Liver (tissue), 9 donors: ENCODE measurements around the gene ABCD3. TPM values are rescaled to one million over a fixed set of nuclear protein-coding genes. Genes with fewer than 3 reads are reported as not detected.

Experiments used
- DNase-seq: peaks from one replicate; pipeline ENCODE4 v3.0.0-alpha.2; 2017; ENCODE audit warnings: low spot score
- H3K27ac ChIP-seq, 2 donors: one replicate each; pipeline ENCODE4 v1.7.0; 2013; ENCODE audit warnings: inconsistent platforms in 2 of 2, low read length in 2 of 2, control low read depth in 1 of 2, low read depth in 1 of 2, mild to moderate bottlenecking in 1 of 2
- H3K27me3 ChIP-seq, 4 donors: one replicate each; pipeline versions ENCODE4 v1.6.1 to v1.7.0; 2013; ENCODE audit warnings: low read length in 3 of 4, inconsistent platforms in 1 of 4, mild to moderate bottlenecking in 1 of 4, moderate library complexity in 1 of 4; ENCODE audit not compliant: control insufficient read depth in 4 of 4, insufficient read depth in 4 of 4
- H3K36me3 ChIP-seq, 4 donors: one replicate each; pipeline versions ENCODE4 v1.6.1 to v1.7.0; 2013; ENCODE audit warnings: low read length in 3 of 4, mild to moderate bottlenecking in 3 of 4, low read depth in 1 of 4, moderate library complexity in 1 of 4; ENCODE audit not compliant: control insufficient read depth in 4 of 4, insufficient read depth in 3 of 4
- H3K4me1 ChIP-seq, 4 donors: one replicate each; pipeline versions ENCODE4 v1.6.1 to v1.7.0; 2013; ENCODE audit warnings: low read length in 3 of 4, mild to moderate bottlenecking in 3 of 4, moderate library complexity in 1 of 4; ENCODE audit not compliant: control insufficient read depth in 4 of 4, insufficient read depth in 4 of 4
- H3K4me3 ChIP-seq, 3 donors: one replicate each; pipeline versions ENCODE4 v1.6.1 to v1.7.0; 2013; ENCODE audit warnings: low read length in 3 of 3, control low read depth in 1 of 3, low read depth in 1 of 3, mild to moderate bottlenecking in 1 of 3
- H3K9ac ChIP-seq, 2 donors: one replicate each; pipeline ENCODE4 v1.7.0; 2013; ENCODE audit warnings: low read length in 2 of 2, mild to moderate bottlenecking in 2 of 2, moderate library complexity in 2 of 2, control low read depth in 1 of 2, low read depth in 1 of 2
- H3K9me3 ChIP-seq, 4 donors: one replicate each; pipeline versions ENCODE4 v1.6.1 to v1.7.0; 2013; ENCODE audit warnings: low read length in 3 of 4; ENCODE audit not compliant: control insufficient read depth in 4 of 4
- EGR1 ChIP-seq, 2 donors: IDR thresholded peaks; 2 replicates each; pipeline ENCODE4 v1.6.1; 2016 to 2018; ENCODE audit warnings: antibody characterized with exemption in 2 of 2, low read depth in 2 of 2
- FOXA1 ChIP-seq: IDR thresholded peaks from 2 replicates; pipeline ENCODE4 v1.6.1; 2016; ENCODE audit warnings: antibody characterized with exemption
- FOXA2 ChIP-seq: IDR thresholded peaks from 2 replicates; pipeline ENCODE4 v1.6.1; 2016; ENCODE audit warnings: antibody characterized with exemption
- GABPA ChIP-seq, 2 donors: IDR thresholded peaks in 1 of 2; conservative IDR thresholded peaks in 1 of 2; 2 replicates each; pipeline ENCODE4 v1.6.1; 2016; ENCODE audit warnings: antibody characterized with exemption in 2 of 2, mild to moderate bottlenecking in 1 of 2, moderate library complexity in 1 of 2
- HNF4A ChIP-seq, 2 donors: conservative IDR thresholded peaks; 2 replicates each; pipeline ENCODE4 v1.6.1; 2016; ENCODE audit warnings: antibody characterized with exemption in 2 of 2, mild to moderate bottlenecking in 2 of 2
- HNF4G ChIP-seq: IDR thresholded peaks from 2 replicates; pipeline ENCODE4 v1.6.1; 2016; ENCODE audit warnings: antibody characterized with exemption
- JUND ChIP-seq, 2 donors: IDR thresholded peaks; 2 replicates each; pipeline ENCODE4 v1.6.1; 2016; ENCODE audit warnings: antibody characterized with exemption in 2 of 2
- NR2F2 ChIP-seq: IDR thresholded peaks from 2 replicates; pipeline ENCODE4 v1.6.1; 2016; ENCODE audit warnings: antibody characterized with exemption
- RAD21 ChIP-seq, 2 donors: IDR thresholded peaks; 2 replicates each; pipeline ENCODE4 v1.6.1; 2016; ENCODE audit warnings: antibody characterized with exemption in 2 of 2, mild to moderate bottlenecking in 2 of 2
- RXRA ChIP-seq, 2 donors: IDR thresholded peaks; 2 replicates each; pipeline ENCODE4 v1.6.1; 2017 to 2018; ENCODE audit warnings: antibody characterized with exemption in 2 of 2, mild to moderate bottlenecking in 1 of 2
- SP1 ChIP-seq: IDR thresholded peaks from 2 replicates; pipeline ENCODE4 v1.6.1; 2018; ENCODE audit warnings: antibody characterized with exemption, mild to moderate bottlenecking
- TAF1 ChIP-seq: conservative IDR thresholded peaks from 2 replicates; pipeline ENCODE4 v1.6.1; 2016; ENCODE audit warnings: antibody characterized with exemption, mild to moderate bottlenecking
- YY1 ChIP-seq: IDR thresholded peaks from 2 replicates; pipeline ENCODE4 v1.6.1; 2016; ENCODE audit warnings: antibody characterized with exemption, mild to moderate bottlenecking
- ZBTB33 ChIP-seq: IDR thresholded peaks from 2 replicates; pipeline ENCODE4 v1.6.1; 2016; ENCODE audit warnings: antibody characterized with exemption
- WGBS: extraction: QIAGEN DNeasy Blood & Tissue Kit; methylation state at CpG from one replicate; pipeline ENCODE4 v1.1.7; 2013; 5-methylcytosine and 5-hydroxymethylcytosine counted together
- polyA plus RNA-seq, 2 donors: library from polyadenylated mRNA; stranded (reverse) in 1 of 2; unstranded in 1 of 2; fragments of 200-250 nt in 1 of 2; fragments of >200 nt in 1 of 2; fragmentation: Nextera tagmentation in 1 of 2; extraction: Ambion mirVana in 1 of 2; gene quantifications; one replicate each; pipeline versions ENCODE4 v1.2.1 to v1.2.3, GENCODE V29; 2013 to 2015
- total RNA-seq, 2 donors: library from RNA; depleted of rRNA; stranded (reverse); fragments of >200 nt; gene quantifications; one replicate each; pipeline ENCODE4 v1.2.3, GENCODE V29; 2014
- TF ChIP-seq, protein P1 (sequence below): IDR thresholded peaks from 2 replicates; pipeline ENCODE4 v1.6.1; 2016; ENCODE audit warnings: antibody characterized with exemption, mild to moderate bottlenecking
- TF ChIP-seq, protein P2 (sequence below): IDR thresholded peaks from 2 replicates; pipeline ENCODE4 v1.6.1; 2016; ENCODE audit warnings: antibody characterized with exemption
- TF ChIP-seq, protein P3 (sequence below): IDR thresholded peaks from 2 replicates; pipeline ENCODE4 v1.6.1; 2016; ENCODE audit warnings: antibody characterized with exemption
- TF ChIP-seq, protein P4 (sequence below): fragments of 150-350 bp; IDR thresholded peaks from 2 replicates; pipeline ENCODE4 v1.5.1; 2017; ENCODE audit warnings: improper control_type of control experiment, low read depth, low read length; ENCODE audit not compliant: missing input control
- donor health status: healthy.
- donor health status: healthy.
- donor health status: healthy.
- donor health status: healthy.
- donor health status: healthy.

Gene ABCD3
- total and polyA plus RNA-seq, 4 donors, result 49.2 to 133 (median 62.5) TPM

DNA sequence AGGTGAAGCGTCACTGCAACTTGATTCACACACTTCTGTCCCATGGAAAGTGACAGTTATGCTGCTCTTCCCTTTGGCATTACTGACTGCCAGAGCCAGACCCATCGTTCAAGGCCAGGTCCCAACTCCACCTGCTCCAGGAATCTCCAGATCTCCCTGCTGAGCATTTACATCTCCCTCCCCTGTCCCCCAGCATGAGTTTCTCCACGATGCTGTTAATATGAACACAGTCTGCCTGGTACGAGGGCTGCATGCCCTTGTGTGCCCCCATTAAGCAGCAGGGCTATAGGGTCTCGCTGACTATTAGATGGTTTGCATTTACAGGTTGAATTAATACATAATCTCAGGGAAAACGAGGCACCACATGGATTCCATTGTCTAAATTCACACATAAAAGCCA lies 119.1 kb downstream of the ABCD3 start:
- no peak for DNase-seq
- Histone ChIP-seq H3K9me3 (no peaks in the 10 kb centered on the region), H3K9ac (no peak overlapping the region), H3K4me3 (no peak overlapping the region), H3K4me1 (peaks cover 2 to 9% (median 3%) of the 10 kb centered on the region in 4 donors), H3K27ac (no peak overlapping the region), H3K36me3 (no peaks in the 10 kb centered on the region), H3K27me3 (no peaks in the 10 kb centered on the region)
- TF ChIP-seq NR2F2 (no peak), GABPA (IDR thresholded peaks at IDR 0.05 in 1 of 2, conservative IDR thresholded peaks at IDR 0.05 in 1 of 2) (no peak), YY1 (no peak), HNF4G (no peak), RAD21 (IDR thresholded peaks at IDR 0.05) (no peak), EGR1 (IDR thresholded peaks at IDR 0.05; ENCODE audit: low read depth in 2 of 2) (no peak), HNF4A (conservative IDR thresholded peaks at IDR 0.05) (no peak), ZBTB33 (no peak), FOXA2 (no peak), FOXA1 (no peak), RXRA (IDR thresholded peaks at IDR 0.05) (no peak)
- TF ChIP-seq, protein P1, sequence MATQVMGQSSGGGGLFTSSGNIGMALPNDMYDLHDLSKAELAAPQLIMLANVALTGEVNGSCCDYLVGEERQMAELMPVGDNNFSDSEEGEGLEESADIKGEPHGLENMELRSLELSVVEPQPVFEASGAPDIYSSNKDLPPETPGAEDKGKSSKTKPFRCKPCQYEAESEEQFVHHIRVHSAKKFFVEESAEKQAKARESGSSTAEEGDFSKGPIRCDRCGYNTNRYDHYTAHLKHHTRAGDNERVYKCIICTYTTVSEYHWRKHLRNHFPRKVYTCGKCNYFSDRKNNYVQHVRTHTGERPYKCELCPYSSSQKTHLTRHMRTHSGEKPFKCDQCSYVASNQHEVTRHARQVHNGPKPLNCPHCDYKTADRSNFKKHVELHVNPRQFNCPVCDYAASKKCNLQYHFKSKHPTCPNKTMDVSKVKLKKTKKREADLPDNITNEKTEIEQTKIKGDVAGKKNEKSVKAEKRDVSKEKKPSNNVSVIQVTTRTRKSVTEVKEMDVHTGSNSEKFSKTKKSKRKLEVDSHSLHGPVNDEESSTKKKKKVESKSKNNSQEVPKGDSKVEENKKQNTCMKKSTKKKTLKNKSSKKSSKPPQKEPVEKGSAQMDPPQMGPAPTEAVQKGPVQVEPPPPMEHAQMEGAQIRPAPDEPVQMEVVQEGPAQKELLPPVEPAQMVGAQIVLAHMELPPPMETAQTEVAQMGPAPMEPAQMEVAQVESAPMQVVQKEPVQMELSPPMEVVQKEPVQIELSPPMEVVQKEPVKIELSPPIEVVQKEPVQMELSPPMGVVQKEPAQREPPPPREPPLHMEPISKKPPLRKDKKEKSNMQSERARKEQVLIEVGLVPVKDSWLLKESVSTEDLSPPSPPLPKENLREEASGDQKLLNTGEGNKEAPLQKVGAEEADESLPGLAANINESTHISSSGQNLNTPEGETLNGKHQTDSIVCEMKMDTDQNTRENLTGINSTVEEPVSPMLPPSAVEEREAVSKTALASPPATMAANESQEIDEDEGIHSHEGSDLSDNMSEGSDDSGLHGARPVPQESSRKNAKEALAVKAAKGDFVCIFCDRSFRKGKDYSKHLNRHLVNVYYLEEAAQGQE, result no peak
- TF ChIP-seq, protein P2, sequence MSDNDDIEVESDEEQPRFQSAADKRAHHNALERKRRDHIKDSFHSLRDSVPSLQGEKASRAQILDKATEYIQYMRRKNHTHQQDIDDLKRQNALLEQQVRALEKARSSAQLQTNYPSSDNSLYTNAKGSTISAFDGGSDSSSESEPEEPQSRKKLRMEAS, result no peak
- 84% methylated on average over 6 of the region's 6 CpGs for WGBS

GRCh38 chr1:94538243-94538827 lies 120.1 kb downstream of the ABCD3 start:
- no peak for TF ChIP-seq ZBTB33
- no peak for TF ChIP-seq HNF4A (conservative IDR thresholded peaks at IDR 0.05)
- TF ChIP-seq NR2F2, result no peak
- TF ChIP-seq YY1, result no peak
- no peak for TF ChIP-seq JUND (IDR thresholded peaks at IDR 0.05)
- TF ChIP-seq EGR1 (IDR thresholded peaks at IDR 0.05; ENCODE audit: low read depth in 2 of 2), result no peak
- TF ChIP-seq RAD21 (IDR thresholded peaks at IDR 0.05), result no peak
- TF ChIP-seq, protein P3, sequence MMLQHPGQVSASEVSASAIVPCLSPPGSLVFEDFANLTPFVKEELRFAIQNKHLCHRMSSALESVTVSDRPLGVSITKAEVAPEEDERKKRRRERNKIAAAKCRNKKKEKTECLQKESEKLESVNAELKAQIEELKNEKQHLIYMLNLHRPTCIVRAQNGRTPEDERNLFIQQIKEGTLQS, result no peak
- TF ChIP-seq TAF1, result no peak
- no peak for TF ChIP-seq HNF4G
- no peak for TF ChIP-seq GABPA (IDR thresholded peaks at IDR 0.05 in 1 of 2, conservative IDR thresholded peaks at IDR 0.05 in 1 of 2)
- TF ChIP-seq FOXA2, result no peak
- TF ChIP-seq, protein P4, sequence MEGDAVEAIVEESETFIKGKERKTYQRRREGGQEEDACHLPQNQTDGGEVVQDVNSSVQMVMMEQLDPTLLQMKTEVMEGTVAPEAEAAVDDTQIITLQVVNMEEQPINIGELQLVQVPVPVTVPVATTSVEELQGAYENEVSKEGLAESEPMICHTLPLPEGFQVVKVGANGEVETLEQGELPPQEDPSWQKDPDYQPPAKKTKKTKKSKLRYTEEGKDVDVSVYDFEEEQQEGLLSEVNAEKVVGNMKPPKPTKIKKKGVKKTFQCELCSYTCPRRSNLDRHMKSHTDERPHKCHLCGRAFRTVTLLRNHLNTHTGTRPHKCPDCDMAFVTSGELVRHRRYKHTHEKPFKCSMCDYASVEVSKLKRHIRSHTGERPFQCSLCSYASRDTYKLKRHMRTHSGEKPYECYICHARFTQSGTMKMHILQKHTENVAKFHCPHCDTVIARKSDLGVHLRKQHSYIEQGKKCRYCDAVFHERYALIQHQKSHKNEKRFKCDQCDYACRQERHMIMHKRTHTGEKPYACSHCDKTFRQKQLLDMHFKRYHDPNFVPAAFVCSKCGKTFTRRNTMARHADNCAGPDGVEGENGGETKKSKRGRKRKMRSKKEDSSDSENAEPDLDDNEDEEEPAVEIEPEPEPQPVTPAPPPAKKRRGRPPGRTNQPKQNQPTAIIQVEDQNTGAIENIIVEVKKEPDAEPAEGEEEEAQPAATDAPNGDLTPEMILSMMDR, result no peak
- no peak for TF ChIP-seq SP1
- TF ChIP-seq, protein P2, result no peak
- no peak for TF ChIP-seq FOXA1
- no peak overlapping the region for H3K27ac ChIP-seq
- H3K4me3 ChIP-seq, result no peak overlapping the region
- DNase-seq, result no peak
- 88% methylated on average over 6 of the region's 6 CpGs for WGBS
- no peaks in the 10 kb centered on the region for H3K9me3 ChIP-seq
- no peak overlapping the region for H3K9ac ChIP-seq
- H3K36me3 ChIP-seq, result no peaks in the 10 kb centered on the region
- H3K4me1 ChIP-seq, result peaks cover 2 to 15% (median 6%) of the 10 kb centered on the region in 4 donors
- no peaks in the 10 kb centered on the region for H3K27me3 ChIP-seq
